Left renal cortex interstitium (tissue), 4 donors: ENCODE data around the gene CALML5. TPM values are rescaled to one million over a fixed set of nuclear protein-coding genes. Genes with fewer than 3 reads are reported as not detected.

Source experiments
- DNase-seq, 4 donors: peaks; one replicate each; pipeline ENCODE4 v3.0.0-alpha.2; 2013; ENCODE audit warnings: low read depth in 4 of 4, low spot score in 2 of 4, missing footprints in 1 of 4
- polyA plus RNA-seq, 4 donors: library from polyadenylated mRNA; unstranded; fragments of 120-200 nt; gene quantifications; one replicate each; pipeline ENCODE4 v1.2.1, GENCODE V29; 2013; ENCODE audit not compliant: insufficient read length in 4 of 4

The CALML5 gene
- polyA plus RNA-seq, 4 donors = not detected

DNA sequence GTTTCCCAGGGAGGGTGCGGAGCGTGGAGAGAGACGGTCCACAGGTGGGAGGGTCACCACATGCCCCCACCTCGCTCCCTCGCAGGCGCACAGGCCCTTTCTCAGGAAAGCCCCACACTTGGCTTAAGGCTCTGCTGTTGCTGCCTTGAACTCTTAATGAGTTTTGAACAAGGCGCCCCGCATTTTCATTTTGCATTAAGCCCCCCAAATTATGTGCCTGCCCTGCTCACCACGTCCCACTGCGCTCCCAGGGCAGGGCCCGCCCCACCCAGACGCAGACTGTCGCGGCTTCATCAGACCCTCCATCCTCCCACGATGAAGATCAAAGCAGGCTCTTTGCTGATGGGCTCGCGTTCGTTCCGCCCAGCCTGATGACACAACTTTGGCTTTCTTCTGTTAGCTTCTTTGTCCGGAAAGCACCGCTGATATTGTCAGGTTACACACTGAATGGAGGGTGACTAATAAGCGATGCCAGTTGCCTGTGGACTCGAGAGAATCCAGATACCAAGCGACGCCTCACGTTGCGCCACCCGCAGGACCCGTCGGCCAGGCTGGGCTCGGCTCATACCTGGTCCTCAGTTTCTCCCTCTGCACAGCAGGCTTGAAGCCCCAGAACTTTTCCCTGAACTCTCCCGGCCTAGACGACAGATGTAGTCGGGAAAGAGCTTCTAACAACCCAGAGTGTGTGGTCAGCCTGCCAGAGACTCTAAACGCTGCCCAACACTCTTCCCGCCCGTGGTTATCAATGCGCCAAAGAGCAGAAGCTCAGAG lies 34.9 kb upstream of the CALML5 start:
- no peak for DNase-seq

DNA sequence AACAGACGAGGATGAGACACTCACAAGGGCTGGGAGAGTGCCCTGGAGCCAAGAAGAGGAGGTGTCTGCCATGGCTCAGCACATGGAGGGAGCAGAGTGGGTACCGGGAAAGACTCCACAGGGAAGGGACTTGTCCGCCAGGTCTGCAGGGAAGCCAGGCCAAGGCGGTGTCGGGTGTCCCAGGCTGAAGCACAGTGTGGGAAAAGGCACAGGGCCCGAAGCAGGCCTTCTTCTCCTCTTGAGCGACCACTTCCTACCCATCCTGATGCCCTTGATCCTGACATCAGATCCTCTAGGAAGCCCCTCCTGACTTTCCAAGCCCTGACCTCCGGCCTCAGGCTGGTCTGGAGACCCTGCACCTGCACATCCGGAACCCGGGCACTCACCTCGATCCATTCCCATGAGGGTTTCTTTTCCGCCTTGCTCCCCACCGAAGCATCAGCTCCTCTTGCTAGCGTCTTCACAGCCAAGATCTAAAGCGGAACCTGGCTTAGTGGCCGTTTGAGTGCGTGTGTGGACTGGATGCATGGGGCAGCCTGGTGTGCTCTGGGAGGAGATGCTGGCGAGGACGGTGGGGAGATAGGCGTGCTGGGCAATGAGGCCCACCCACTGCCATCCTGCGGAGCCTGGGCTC lies 33.8 kb upstream of the CALML5 start:
- no peak for DNase-seq

- no peak for DNase-seq
Measured at GRCh38 chr10:5532618-5533097, 33.3 kb upstream of the CALML5 start.

- no peak for DNase-seq
Measured at GRCh38 chr10:5532307-5532605, 32.9 kb upstream of the CALML5 start.

DNA sequence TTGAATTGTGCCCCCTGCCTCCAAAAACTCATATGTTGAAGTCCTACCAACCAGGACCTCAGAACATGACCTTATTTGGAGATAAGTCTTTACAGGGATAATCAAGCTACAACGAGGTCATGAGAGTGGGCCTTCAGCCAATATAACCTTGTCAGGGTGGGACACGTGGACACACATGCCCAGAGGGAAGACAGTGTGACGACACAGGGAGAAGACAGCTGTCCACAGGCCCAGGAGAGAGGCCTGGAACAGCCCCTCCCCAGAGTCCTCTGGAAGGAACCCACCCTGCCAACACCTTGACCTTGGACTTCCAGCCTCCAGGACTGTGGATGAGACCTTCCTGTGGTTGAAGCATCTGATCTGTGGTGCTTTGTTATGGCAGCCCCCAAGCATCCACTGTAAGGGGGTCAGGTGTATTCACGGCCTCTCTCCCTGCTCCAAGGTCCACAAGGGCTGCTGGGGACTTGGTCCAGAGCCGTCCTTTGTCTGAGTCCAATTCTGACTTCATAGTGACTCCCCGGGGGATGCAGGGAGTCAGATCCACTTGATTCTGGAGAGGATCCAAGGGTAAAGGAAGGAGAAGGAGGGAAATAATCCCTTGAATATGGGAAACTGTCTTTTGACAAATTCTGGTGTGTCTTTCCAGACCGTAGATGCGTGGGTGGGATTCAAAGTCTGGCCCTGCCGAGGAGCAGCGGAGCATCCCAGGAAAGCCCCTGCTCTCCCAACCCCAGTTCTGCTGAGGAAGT lies 32.4 kb upstream of the CALML5 start:
- no peak for DNase-seq

DNA sequence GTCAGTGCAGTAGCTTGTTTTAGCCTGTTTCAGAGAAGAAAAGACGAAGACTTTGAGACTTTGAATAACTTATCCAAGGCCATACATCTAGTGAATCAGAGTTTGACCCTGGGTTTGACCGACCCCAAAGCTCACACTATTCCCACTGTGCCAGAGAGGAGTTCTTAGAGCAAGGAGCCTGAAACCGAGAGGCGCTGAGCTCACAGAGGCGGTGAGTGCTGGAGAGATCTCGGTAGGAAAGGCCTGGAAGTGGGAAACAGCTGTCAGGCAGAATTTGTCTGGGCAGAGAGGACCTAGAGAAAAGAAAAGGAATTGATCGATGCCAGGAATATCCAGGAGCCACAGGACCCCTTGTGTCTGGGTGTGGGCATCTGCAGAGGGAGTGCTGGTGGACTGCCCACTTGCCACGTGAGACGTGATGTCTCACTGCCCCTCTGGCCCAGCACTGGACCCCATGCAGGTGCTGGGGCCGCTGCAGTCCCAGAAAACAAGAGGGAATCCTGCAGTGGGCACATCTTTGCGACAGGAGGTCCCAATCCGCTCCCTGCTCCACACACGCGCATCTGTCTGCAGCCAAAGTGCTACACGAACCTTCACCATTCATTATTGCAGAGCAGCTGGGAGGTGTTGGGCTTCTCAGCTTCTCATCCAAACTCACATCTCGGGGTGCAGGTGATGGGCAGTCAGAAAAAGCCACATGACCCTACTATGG lies 31.6 kb upstream of the CALML5 start:
- DNase-seq = no peak

- DNase-seq = no peak
Measured at GRCh38 chr10:5530412-5530806, 31.0 kb upstream of the CALML5 start.

DNA sequence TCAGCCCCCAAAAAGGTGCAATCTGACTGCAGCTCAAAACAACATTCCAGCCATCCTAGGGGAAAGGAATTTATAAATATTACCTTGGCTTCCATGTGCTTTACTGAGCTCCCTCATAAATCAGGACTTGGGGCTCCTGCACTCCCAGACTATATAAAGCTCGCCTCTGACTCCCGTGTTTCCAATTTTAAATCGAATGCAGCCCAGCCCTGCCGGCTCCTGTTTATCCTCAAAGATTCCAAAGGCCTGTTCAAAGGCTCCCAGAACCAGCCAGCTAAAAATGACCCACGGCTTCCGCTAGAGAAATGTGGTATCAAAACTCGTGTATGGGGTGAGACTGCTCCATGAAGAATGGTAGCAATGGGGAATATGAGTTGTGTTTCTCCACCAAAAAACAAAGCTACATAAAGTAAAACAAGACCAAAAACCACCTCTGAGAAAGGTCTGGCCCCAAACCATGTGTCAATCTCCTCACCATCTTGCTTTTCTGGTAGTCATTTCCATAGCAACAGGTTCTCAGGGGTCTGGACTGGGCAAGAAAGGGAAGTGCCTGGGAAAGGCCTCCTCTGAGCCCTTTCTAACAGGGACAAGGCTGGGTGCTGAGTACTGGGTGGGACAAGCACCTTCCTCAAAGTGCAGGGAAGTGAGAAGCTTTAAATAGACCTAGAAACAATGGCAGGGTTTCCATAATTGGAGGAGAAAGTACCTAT lies 30.5 kb upstream of the CALML5 start:
- no peak for DNase-seq

GRCh38 chr10:5528989-5529701 lies 29.8 kb upstream of the CALML5 start:
- no peak for DNase-seq

DNA sequence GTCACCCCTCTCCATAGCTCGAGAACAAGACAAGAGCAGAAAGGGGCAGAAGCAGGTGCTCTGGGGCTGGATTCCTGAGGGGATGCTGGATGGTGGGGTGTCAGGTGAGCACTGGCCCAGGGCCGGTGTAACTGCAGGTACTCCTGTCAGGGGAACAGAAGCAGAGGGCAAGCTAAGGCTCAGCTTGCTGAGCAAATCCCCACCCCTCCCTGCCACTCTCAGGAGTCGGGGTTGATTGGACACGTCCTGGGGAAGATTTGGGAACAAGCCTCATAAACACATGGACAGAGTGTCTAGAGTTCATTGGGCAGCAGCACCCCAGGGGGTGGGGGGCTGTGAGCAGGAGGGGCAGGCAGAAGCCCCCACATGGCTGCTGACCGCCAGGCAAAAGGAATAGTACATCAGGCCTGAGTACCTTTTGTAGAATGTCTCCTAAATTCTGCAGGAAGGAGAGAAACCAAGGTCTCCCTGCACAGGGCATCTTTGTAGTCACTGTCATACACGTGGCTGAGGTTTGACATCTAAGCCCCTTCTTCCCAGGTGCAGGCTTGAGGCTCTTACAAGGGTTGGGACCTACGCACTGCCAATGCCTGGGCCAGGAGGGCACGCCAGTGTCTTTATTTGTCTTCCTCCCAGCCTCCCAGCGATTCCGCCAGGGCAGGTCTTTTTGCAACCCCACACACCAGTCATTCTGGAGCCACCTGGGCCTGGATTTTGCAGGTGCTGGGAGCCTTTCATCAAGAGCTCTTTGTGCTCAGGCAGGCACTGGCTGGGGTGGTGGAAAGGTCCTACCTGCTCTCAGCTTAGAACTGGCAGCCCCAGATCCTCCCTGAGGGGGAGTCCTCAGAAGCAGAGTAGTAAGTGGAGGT lies 28.2 kb upstream of the CALML5 start:
- DNase-seq = no peak

DNA sequence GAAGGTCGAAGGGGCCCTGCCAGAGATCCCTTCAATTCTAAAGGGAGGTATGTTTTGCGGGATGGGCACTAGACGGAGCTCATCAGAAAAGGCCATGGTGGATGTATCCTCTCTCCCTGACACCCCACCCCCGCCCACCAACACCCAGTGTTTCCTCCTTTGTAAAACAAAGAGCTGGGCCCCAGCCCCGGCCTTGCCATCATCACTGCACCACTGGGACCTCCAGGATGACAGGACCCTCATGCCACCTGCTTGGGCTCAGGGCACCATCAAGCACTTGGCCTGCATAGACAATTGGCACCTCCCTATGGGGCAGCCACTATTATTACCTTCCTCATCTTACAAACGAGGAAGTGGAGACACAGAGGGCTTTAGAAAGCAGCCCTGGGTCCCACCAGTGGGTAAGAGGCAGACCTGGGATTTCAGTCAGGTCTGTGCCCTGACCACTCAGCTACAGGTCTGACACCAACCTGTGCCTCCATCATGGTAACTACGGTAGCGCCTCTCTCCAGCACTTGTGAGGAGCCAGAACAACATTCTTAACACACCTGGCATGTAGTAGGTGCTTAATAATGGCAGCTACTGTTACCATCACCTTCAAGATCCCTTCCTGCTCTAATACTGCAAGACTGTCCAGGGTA lies 27.4 kb upstream of the CALML5 start:
- DNase-seq = no peak

GRCh38 chr10:5525561-5526341 lies 26.4 kb upstream of the CALML5 start:
- no peak for DNase-seq

DNA sequence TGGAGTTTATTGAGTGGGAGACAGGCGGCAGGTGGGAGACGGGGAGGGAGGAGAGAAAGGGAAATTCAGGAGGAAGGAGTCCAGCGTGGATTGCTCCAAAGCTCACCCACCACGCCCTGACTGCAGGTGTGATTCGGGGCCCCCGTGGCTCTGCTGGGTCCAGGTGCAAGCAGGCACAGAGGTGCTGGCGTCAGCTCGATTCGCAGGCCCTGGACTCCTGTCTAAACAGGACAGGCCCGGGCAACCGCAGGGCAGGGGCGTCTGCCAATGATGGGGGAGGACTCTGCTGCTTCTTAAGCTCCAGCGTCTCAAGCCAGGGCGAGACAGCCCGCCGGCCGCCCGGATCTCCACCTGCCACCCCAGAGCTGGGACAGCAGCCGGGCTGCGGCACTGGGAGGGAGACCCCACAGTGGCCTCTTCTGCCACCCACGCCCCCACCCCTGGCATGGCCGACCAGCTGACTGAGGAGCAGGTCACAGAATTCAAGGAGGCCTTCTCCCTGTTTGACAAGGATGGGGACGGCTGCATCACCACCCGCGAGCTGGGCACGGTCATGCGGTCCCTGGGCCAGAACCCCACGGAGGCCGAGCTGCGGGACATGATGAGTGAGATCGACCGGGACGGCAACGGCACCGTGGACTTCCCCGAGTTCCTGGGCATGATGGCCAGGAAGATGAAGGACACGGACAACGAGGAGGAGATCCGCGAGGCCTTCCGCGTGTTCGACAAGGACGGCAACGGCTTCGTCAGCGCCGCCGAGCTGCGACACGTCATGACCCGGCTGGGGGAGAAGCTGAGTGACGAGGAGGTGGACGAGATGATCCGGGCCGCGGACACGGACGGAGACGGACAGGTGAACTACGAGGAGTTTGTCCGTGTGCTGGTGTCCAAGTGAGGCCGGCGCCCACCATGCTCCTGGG lies 25.5 kb upstream of the CALML5 start, which contains the start of gene CALML3:
Gene CALML3, plus strand, starts transcription at position 321 of the 920 bp plus-strand sequence. Its CDS starts 125 bp downstream, at position 446.
- DNase-seq = no peak

DNA sequence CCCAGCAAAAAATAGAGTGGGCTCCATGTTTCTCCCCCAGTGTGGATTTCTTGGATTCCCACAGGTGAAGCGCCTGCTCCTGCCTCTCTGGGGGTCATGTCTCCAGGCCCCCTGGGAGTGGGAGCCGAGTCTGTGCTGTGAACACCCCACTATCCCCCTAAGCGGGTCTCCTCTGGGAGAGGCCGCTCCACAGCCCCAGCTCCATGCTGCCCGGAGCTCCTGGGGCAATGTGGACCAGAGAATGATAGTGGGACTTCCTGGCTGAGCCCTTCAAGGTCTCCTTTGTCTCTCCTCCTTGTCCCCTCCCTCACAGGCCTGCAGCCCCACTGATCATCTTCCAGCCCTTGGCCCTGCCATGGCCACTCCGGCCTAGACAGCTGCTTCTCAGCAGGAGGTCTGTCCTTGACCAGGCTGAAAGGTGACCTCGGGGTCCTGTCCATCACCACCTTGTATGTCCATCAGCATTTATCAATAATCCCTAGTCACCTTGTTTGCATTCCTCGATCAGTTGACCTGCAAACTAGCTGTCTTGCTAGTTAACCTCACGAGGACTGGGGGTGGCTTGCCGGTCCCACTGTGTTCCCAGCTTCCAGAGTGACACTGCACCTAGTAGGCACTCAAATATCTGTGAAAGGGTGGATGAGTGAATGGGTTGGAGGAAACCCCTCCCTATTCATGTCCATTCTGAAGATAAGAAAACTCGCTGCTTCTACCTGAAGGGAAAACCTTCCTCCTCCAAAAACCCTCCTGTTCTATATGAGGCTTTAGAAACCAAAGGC lies 24.6 kb upstream of the CALML5 start:
- DNase-seq = no peak

GRCh38 chr10:5522913-5523560 lies 23.7 kb upstream of the CALML5 start:
- no peak for DNase-seq
